OCI-LY7 (cell line): ENCODE measurements around the gene RSPH6A. TPM values are rescaled to one million over a fixed set of nuclear protein-coding genes. Genes with fewer than 3 reads are reported as not detected.

ENCODE experiments used
- BruUV-seq: library from RNA; stranded (reverse); fragments of 400-500 nt; replicated peaks from 2 replicates; lab custom pipeline; 2021; lab: Mats Ljungman, UMichigan
- CTCF ChIA-PET: fragments of 300-600 bp; sonication (Branson Sonifier 250); formaldehyde crosslinking; loops from one replicate; lab custom pipeline; 2022; ENCODE audit warnings: antibody characterized with exemption; ENCODE audit not compliant: unreplicated experiment; lab: Charles Lee
- POLR2A ChIA-PET: fragments of 300-600 bp; sonication (Branson Sonifier 250); formaldehyde crosslinking; loops from one replicate; lab custom pipeline; 2022; ENCODE audit warnings: antibody characterized with exemption; lab: Charles Lee
- DNase-seq: peaks from one replicate; pipeline ENCODE4 v3.0.0-alpha.2; 2015; ENCODE audit warnings: low spot score
- H2AFZ ChIP-seq: fragments of 200-600 bp; sonication (generic), shearing (Covaris generic); 2 replicates; pipeline ENCODE4 v1.6.1; 2014; ENCODE audit warnings: mild to moderate bottlenecking, antibody characterized with exemption, low read length, moderate library complexity
- H3K27ac ChIP-seq: fragments of 200-600 bp; sonication (generic); 2 replicates; pipeline ENCODE4 v1.5.1; 2014; ENCODE audit warnings: mixed run types, low read depth, mild to moderate bottlenecking, moderate library complexity, low read length, inconsistent platforms; ENCODE audit not compliant: poor library complexity, severe bottlenecking
- H3K36me3 ChIP-seq: fragments of 200-600 bp; sonication (generic); 2 replicates; pipeline ENCODE4 v1.6.1; 2014; ENCODE audit warnings: mild to moderate bottlenecking, antibody characterized with exemption, low read length, moderate library complexity, mixed read lengths; ENCODE audit not compliant: insufficient read depth
- H3K4me1 ChIP-seq: fragments of 200-600 bp; sonication (generic); 2 replicates; pipeline ENCODE4 v1.5.1; 2014; ENCODE audit warnings: mild to moderate bottlenecking, low read length; ENCODE audit not compliant: insufficient read depth, poor library complexity, severe bottlenecking
- H3K4me2 ChIP-seq: fragments of 200-600 bp; sonication (generic); 2 replicates; pipeline ENCODE4 v1.6.1; 2014; ENCODE audit warnings: mild to moderate bottlenecking, low read length
- H3K4me3 ChIP-seq: fragments of 200-600 bp; sonication (generic); 2 replicates; pipeline ENCODE4 v1.5.1; 2014; ENCODE audit warnings: mild to moderate bottlenecking, low read depth, low read length; ENCODE audit not compliant: poor library complexity, severe bottlenecking
- H3K79me2 ChIP-seq: fragments of 200-600 bp; sonication (generic); 2 replicates; pipeline ENCODE4 v1.6.1; 2016; ENCODE audit warnings: low read depth, mild to moderate bottlenecking, low read length, moderate library complexity, mixed read lengths; ENCODE audit not compliant: insufficient read depth
- H3K9me2 ChIP-seq: fragments of 200-600 bp; sonication (generic); 2 replicates; pipeline ENCODE4 v1.6.1; 2016; ENCODE audit warnings: mild to moderate bottlenecking, low read length, mixed read lengths; ENCODE audit not compliant: insufficient read depth
- H3K9me3 ChIP-seq: fragments of 200-600 bp; sonication (generic); 2 replicates; pipeline ENCODE4 v1.6.1; 2014; ENCODE audit warnings: mild to moderate bottlenecking, mixed run types, low read length, mixed read lengths
- H4K20me1 ChIP-seq: fragments of 200-600 bp; sonication (generic); 2 replicates; pipeline ENCODE4 v1.6.1; 2014; ENCODE audit warnings: mild to moderate bottlenecking, antibody characterized with exemption, low read length, moderate library complexity, mixed read lengths; ENCODE audit not compliant: insufficient read depth
- CTCF ChIP-seq: fragments of 200-600 bp; sonication (generic); conservative IDR thresholded peaks from 2 replicates; pipeline ENCODE4 v1.5.1; 2014; ENCODE audit warnings: mild to moderate bottlenecking, antibody characterized with exemption, low read length, moderate library complexity, mixed read lengths
- EZH2phosphoT487 ChIP-seq: fragments of 200-600 bp; sonication (generic); IDR thresholded peaks from 2 replicates; pipeline ENCODE4 v1.6.1; 2018; ENCODE audit warnings: low read depth, borderline replicate concordance, mild to moderate bottlenecking, mixed run types, antibody characterized with exemption, low read length, moderate library complexity, mixed read lengths
- intact Hi-C: fragments of 100-400 bp; cut with micrococcal nuclease; formaldehyde crosslinking; loops from one replicate; pipeline ENCODE4 v1.10.0; 2022; ENCODE audit not compliant: unreplicated experiment
- total RNA-seq, 2 experiments: library from RNA; depleted of rRNA in 1 of 2; stranded (reverse); fragments of >200 nt in 1 of 2; shearing (Covaris generic) in 1 of 2; gene quantifications; 2 replicates each; pipeline ENCODE4 v1.2.3, GENCODE V29; 2014 to 2022

The RSPH6A gene
- total RNA-seq, 2 experiments from 2014 or later, result 0.16 to 0.72 TPM

- TF ChIP-seq EZH2phosphoT487 (no peak), CTCF (0 out of 2 replicates have a peak, but pooled peaks have one; percentile 24)
- Histone ChIP-seq H3K4me2 (0 out of 2 replicates have a peak overlapping the region, but pooled peaks have one; percentile 3), H3K4me3 (no peak overlapping the region), H3K79me2 (no peaks in the 10 kb centered on the region), H3K4me1 (peaks cover 26% of the 10 kb centered on the region), H3K36me3 (peaks cover 7% of the 10 kb centered on the region; the same call in 1 of the 2 replicates), H3K27ac (peak overlapping the region; percentile 26), H3K9me3 (no peaks in the 10 kb centered on the region), H3K9me2 (no peaks in the 10 kb centered on the region), H2AFZ (no peak overlapping the region), H4K20me1 (no peaks in the 10 kb centered on the region)
- intact Hi-C loops, result loop anchor here (5.0 kb wide), 1 partner anchor 81 kb away; the partner anchor contains the start of genes QPCTL and SNRPD2
- DNase-seq, result peak; percentile 54
- ChIA-PET CTCF (no interaction called here), POLR2A (interaction anchor here (0.6 kb wide), 1 partner anchor 26 kb away, joined by 4 read pairs; no protein-coding TSS in a partner anchor)
- no TSS peak for BruUV-seq
Observed at GRCh38 chr19:45773384-45773783, 41.7 kb downstream of the RSPH6A start.

DNA sequence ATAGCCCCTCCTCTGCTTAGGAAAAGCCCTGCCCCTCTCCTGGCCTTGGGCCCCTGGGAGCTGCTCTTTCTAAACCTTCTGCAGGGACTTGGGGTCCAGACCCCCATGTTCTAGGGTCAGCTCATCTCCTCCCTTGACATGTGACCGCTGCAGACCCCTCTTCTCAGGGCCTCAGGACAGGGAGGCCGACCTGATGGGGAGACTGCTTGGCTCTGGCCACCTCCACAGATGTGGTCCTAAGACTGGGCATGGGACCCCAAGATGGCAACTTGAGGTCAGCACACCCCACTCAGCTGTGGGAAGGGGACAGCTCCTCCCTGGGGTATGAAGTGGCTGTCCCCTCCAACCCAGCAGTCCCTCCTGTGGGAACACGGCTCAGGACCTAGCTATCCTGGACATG lies 42.2 kb downstream of the RSPH6A start:
- H3K4me3 ChIP-seq, result no peak overlapping the region
- ChIA-PET CTCF (no interaction called here), POLR2A (no interaction called here)
- BruUV-seq, result no TSS peak
- H3K27ac ChIP-seq, result peak overlapping the region; percentile 26
- peaks cover 30% of the 10 kb centered on the region for H3K4me1 ChIP-seq
- no peaks in the 10 kb centered on the region for H3K9me2 ChIP-seq
- H2AFZ ChIP-seq, result no peak overlapping the region
- H3K4me2 ChIP-seq, result 0 out of 2 replicates have a peak overlapping the region, but pooled peaks have one; percentile 3
- intact Hi-C loops, result loop anchor here (5.0 kb wide), 1 partner anchor 81 kb away; the partner anchor contains the start of genes QPCTL and SNRPD2
- H3K79me2 ChIP-seq, result no peaks in the 10 kb centered on the region
- no peak for TF ChIP-seq EZH2phosphoT487
- no peaks in the 10 kb centered on the region for H3K9me3 ChIP-seq
- H3K36me3 ChIP-seq, result peaks cover 7% of the 10 kb centered on the region; the same call in 1 of the 2 replicates
- H4K20me1 ChIP-seq, result no peaks in the 10 kb centered on the region
- no peak for DNase-seq

GRCh38 chr19:45772130-45772840 lies 42.8 kb downstream of the RSPH6A start:
- Histone ChIP-seq H2AFZ (no peak overlapping the region), H3K9me3 (no peaks in the 10 kb centered on the region), H4K20me1 (no peaks in the 10 kb centered on the region), H3K36me3 (peaks cover 5% of the 10 kb centered on the region; the same call in 1 of the 2 replicates), H3K79me2 (no peaks in the 10 kb centered on the region), H3K4me1 (peaks cover 33% of the 10 kb centered on the region), H3K4me2 (no peak overlapping the region), H3K27ac (no peak overlapping the region), H3K9me2 (no peaks in the 10 kb centered on the region), H3K4me3 (no peak overlapping the region)
- ChIA-PET CTCF (no interaction called here), POLR2A (no interaction called here)
- TF ChIP-seq EZH2phosphoT487, result no peak
- TF ChIP-seq CTCF, result no peak
- no TSS peak for BruUV-seq
- no peak for DNase-seq
- intact Hi-C loops, result loop anchor here (5.0 kb wide), 1 partner anchor 80 kb away; the partner anchor contains the start of genes QPCTL and SNRPD2
